Measurements from ENCODE around the gene RNF17.

Gene RNF17

DNA sequence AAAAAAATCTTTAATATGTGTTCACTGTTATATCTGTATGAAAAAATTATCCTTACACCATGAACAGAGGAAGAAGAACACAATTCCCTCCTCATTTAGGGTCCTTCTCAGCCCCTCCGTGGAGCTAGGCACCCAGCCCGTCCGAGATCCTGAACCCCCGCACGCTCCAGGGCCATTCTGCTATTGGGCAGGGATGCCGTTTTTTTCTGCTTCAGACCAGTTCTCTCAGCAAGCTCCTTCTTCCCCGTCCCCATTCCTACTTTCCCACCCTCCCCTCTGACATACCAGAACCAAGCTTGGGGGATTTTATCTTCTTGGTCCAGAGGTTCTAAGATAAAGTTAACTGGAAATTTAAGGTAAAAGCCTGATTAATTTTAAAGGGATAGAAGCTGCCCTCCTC is 47.5 kb upstream of the RNF17 start:
- no peaks in the 10 kb centered on the region for H3K36me3 ChIP-seq (ENCODE audit: control insufficient read depth in 2 of 2, insufficient read depth in 1 of 2, low read length in 2 of 2)
- H3K4me3 ChIP-seq (ENCODE audit: low read depth, low read length): no peak overlapping the region
- CTCF ChIA-PET: interaction anchor here (1.7 to 8.4 kb wide), 2 partner anchors 11 to 23 kb away, joined by 3 to 40 read pairs; no protein-coding TSS in a partner anchor
- TF ChIP-seq ZNF324 (tag by site-specific recombination; IDR thresholded peaks at IDR 0.05): no peak
- no peak for TF ChIP-seq ZNF624 (tag by site-specific recombination; IDR thresholded peaks at IDR 0.05)
- TF ChIP-seq, protein P1, sequence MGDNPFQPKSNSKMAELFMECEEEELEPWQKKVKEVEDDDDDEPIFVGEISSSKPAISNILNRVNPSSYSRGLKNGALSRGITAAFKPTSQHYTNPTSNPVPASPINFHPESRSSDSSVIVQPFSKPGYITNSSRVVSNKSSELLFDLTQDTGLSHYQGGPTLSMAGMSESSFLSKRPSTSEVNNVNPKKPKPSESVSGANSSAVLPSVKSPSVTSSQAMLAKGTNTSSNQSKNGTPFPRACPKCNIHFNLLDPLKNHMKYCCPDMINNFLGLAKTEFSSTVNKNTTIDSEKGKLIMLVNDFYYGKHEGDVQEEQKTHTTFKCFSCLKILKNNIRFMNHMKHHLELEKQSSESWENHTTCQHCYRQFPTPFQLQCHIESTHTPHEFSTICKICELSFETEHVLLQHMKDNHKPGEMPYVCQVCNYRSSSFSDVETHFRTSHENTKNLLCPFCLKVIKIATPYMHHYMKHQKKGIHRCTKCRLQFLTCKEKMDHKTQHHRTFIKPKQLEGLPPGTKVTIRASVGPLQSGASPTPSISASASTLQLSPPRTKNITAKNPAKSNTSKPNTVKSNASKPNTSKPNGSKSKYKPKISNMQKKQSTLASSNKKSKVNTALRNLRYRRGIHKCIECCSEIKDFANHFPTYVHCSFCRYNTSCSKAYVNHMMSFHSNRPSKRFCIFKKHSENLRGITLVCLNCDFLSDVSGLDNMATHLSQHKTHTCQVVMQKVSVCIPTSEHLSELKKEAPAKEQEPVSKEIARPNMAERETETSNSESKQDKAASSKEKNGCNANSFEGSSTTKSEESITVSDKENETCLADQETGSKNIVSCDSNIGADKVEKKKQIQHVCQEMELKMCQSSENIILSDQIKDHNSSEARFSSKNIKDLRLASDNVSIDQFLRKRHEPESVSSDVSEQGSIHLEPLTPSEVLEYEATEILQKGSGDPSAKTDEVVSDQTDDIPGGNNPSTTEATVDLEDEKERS (tag by site-specific recombination; IDR thresholded peaks at IDR 0.05): no peak
- TF ChIP-seq ZNF202 (tag by site-specific recombination; IDR thresholded peaks at IDR 0.05; ENCODE audit: borderline replicate concordance): no peak
- TF ChIP-seq ZNF585B (tag by site-specific recombination; IDR thresholded peaks at IDR 0.05): no peak
- TF ChIP-seq SETDB1 (IDR thresholded peaks at IDR 0.05; ENCODE audit: insufficient read length, low read length): no peak
- TF ChIP-seq, protein P2, sequence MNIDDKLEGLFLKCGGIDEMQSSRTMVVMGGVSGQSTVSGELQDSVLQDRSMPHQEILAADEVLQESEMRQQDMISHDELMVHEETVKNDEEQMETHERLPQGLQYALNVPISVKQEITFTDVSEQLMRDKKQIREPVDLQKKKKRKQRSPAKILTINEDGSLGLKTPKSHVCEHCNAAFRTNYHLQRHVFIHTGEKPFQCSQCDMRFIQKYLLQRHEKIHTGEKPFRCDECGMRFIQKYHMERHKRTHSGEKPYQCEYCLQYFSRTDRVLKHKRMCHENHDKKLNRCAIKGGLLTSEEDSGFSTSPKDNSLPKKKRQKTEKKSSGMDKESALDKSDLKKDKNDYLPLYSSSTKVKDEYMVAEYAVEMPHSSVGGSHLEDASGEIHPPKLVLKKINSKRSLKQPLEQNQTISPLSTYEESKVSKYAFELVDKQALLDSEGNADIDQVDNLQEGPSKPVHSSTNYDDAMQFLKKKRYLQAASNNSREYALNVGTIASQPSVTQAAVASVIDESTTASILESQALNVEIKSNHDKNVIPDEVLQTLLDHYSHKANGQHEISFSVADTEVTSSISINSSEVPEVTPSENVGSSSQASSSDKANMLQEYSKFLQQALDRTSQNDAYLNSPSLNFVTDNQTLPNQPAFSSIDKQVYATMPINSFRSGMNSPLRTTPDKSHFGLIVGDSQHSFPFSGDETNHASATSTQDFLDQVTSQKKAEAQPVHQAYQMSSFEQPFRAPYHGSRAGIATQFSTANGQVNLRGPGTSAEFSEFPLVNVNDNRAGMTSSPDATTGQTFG (tag by site-specific recombination; IDR thresholded peaks at IDR 0.05; ENCODE audit: borderline replicate concordance): no peak
- TF ChIP-seq ZNF140 (tag by site-specific recombination; IDR thresholded peaks at IDR 0.05): no peak
- no peak for TF ChIP-seq ZNF184 (tag by site-specific recombination; IDR thresholded peaks at IDR 0.05)
- TF ChIP-seq, protein P3, sequence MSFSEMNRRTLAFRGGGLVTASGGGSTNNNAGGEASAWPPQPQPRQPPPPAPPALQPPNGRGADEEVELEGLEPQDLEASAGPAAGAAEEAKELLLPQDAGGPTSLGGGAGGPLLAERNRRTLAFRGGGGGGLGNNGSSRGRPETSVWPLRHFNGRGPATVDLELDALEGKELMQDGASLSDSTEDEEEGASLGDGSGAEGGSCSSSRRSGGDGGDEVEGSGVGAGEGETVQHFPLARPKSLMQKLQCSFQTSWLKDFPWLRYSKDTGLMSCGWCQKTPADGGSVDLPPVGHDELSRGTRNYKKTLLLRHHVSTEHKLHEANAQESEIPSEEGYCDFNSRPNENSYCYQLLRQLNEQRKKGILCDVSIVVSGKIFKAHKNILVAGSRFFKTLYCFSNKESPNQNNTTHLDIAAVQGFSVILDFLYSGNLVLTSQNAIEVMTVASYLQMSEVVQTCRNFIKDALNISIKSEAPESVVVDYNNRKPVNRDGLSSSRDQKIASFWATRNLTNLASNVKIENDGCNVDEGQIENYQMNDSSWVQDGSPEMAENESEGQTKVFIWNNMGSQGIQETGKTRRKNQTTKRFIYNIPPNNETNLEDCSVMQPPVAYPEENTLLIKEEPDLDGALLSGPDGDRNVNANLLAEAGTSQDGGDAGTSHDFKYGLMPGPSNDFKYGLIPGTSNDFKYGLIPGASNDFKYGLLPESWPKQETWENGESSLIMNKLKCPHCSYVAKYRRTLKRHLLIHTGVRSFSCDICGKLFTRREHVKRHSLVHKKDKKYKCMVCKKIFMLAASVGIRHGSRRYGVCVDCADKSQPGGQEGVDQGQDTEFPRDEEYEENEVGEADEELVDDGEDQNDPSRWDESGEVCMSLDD (tag by site-specific recombination; IDR thresholded peaks at IDR 0.05): no peak
- TF ChIP-seq, protein P4, sequence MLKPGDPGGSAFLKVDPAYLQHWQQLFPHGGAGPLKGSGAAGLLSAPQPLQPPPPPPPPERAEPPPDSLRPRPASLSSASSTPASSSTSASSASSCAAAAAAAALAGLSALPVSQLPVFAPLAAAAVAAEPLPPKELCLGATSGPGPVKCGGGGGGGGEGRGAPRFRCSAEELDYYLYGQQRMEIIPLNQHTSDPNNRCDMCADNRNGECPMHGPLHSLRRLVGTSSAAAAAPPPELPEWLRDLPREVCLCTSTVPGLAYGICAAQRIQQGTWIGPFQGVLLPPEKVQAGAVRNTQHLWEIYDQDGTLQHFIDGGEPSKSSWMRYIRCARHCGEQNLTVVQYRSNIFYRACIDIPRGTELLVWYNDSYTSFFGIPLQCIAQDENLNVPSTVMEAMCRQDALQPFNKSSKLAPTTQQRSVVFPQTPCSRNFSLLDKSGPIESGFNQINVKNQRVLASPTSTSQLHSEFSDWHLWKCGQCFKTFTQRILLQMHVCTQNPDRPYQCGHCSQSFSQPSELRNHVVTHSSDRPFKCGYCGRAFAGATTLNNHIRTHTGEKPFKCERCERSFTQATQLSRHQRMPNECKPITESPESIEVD (tag by site-specific recombination; IDR thresholded peaks at IDR 0.05): no peak
- TF ChIP-seq HOXA7 (CRISPR knock-in tag; IDR thresholded peaks at IDR 0.05; ENCODE audit: borderline replicate concordance): no peak
- TF ChIP-seq, protein P5, sequence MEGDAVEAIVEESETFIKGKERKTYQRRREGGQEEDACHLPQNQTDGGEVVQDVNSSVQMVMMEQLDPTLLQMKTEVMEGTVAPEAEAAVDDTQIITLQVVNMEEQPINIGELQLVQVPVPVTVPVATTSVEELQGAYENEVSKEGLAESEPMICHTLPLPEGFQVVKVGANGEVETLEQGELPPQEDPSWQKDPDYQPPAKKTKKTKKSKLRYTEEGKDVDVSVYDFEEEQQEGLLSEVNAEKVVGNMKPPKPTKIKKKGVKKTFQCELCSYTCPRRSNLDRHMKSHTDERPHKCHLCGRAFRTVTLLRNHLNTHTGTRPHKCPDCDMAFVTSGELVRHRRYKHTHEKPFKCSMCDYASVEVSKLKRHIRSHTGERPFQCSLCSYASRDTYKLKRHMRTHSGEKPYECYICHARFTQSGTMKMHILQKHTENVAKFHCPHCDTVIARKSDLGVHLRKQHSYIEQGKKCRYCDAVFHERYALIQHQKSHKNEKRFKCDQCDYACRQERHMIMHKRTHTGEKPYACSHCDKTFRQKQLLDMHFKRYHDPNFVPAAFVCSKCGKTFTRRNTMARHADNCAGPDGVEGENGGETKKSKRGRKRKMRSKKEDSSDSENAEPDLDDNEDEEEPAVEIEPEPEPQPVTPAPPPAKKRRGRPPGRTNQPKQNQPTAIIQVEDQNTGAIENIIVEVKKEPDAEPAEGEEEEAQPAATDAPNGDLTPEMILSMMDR (tag by site-specific recombination; IDR thresholded peaks at IDR 0.05): no peak
- TF ChIP-seq TCF7L2 (IDR thresholded peaks at IDR 0.05; ENCODE audit: borderline replicate concordance, low read depth, low read length): no peak
- TF ChIP-seq GLI2 (tag by site-specific recombination; IDR thresholded peaks at IDR 0.05; ENCODE audit: borderline replicate concordance, low read depth): no peak
- TF ChIP-seq KLF7 (tag by site-specific recombination; IDR thresholded peaks at IDR 0.05; ENCODE audit: borderline replicate concordance): no peak
- no peaks in the 10 kb centered on the region for H3K9me3 ChIP-seq (ENCODE audit: control insufficient read depth, insufficient read depth, low read depth, low read length)
- POLR2A ChIA-PET: no interaction called here
- no peak overlapping the region for H3K27ac ChIP-seq (ENCODE audit: extremely low read depth, low read depth, low read length)
- H3K4me1 ChIP-seq (ENCODE audit: control insufficient read depth, insufficient read depth, low read length): 0 out of 2 replicates have a peak, but pooled peaks cover 3% of the 10 kb centered on the region
